Thyroid gland (tissue), 4 donors: ENCODE data around the gene VSIG10. TPM values are rescaled to one million over a fixed set of nuclear protein-coding genes. Genes with fewer than 3 reads are reported as not detected.

ENCODE experiments used
- DNase-seq, 2 donors: peaks; one replicate each; pipeline ENCODE4 v3.0.0-alpha.2; 2019
- H3K27ac ChIP-seq, 3 donors: fragments of 200-600 bp; sonication (generic); 1 replicate in 2 of 3; 2 replicates in 1 of 3; pipeline ENCODE4 v1.5.1; 2016 to 2019; ENCODE audit warnings: mild to moderate bottlenecking in 1 of 3, moderate library complexity in 1 of 3
- H3K27me3 ChIP-seq: fragments of 200-600 bp; sonication (generic); one replicate; pipeline ENCODE4 v1.5.1; 2019
- H3K36me3 ChIP-seq, 2 donors: fragments of 200-600 bp; sonication (generic); one replicate each; pipeline ENCODE4 v1.5.1; 2016 to 2019
- H3K4me1 ChIP-seq, 2 donors: fragments of 200-600 bp; sonication (generic); one replicate each; pipeline ENCODE4 v1.5.1; 2017 to 2019
- H3K4me3 ChIP-seq, 3 donors: fragments of 200-600 bp; sonication (generic); replicated peaks in 1 of 3; 1 replicate in 2 of 3; 2 replicates in 1 of 3; pipeline ENCODE4 v1.5.1; 2016; ENCODE audit warnings: mild to moderate bottlenecking in 1 of 3
- H3K9me3 ChIP-seq: fragments of 200-600 bp; sonication (generic); one replicate; pipeline ENCODE4 v1.5.1; 2017
- POLR2A ChIP-seq, 2 donors: fragments of 450-650 bp; IDR thresholded peaks; one replicate each; pipeline ENCODE4 v1.6.1; 2017; ENCODE audit warnings: antibody characterized with exemption in 2 of 2, mild to moderate bottlenecking in 2 of 2, moderate library complexity in 1 of 2
- WGBS, 2 donors: methylation state at CpG; one replicate each; pipeline ENCODE4 v1.1.5; 2017; 5-methylcytosine and 5-hydroxymethylcytosine counted together
- intact Hi-C: fragments of 100-400 bp; cut with DNase I; formaldehyde crosslinking; loops from one replicate; pipeline ENCODE4 v1.15.1; 2023
- total RNA-seq, 4 donors: library from RNA; depleted of rRNA; stranded (reverse); fragments of >200 nt; gene quantifications; one replicate each; pipeline ENCODE4 v1.2.3, GENCODE V29; 2016
- TF ChIP-seq, protein P1 (sequence below), 6 experiments: fragments of 200-600 bp in 3 of 6; fragments of 450-650 bp in 3 of 6; sonication (generic) in 3 of 6; IDR thresholded peaks; one replicate each; pipeline ENCODE4 v1.5.1; 2016 to 2019; ENCODE audit warnings: antibody characterized with exemption in 6 of 6, mild to moderate bottlenecking in 2 of 6, inconsistent platforms in 1 of 6, moderate library complexity in 1 of 6

VSIG10 gene
- total RNA-seq, 4 donors from 2014 or later: 62.0 to 93.7 (median 76.6) TPM

GRCh38 chr12:118119449-118119879 lies 15.7 kb upstream of the VSIG10 start:
- DNase-seq: no peak
- intact Hi-C loops: loop anchor here (10.0 kb wide), 1 partner anchor 245 kb away; no protein-coding TSS in a partner anchor
- TF ChIP-seq, protein P1, sequence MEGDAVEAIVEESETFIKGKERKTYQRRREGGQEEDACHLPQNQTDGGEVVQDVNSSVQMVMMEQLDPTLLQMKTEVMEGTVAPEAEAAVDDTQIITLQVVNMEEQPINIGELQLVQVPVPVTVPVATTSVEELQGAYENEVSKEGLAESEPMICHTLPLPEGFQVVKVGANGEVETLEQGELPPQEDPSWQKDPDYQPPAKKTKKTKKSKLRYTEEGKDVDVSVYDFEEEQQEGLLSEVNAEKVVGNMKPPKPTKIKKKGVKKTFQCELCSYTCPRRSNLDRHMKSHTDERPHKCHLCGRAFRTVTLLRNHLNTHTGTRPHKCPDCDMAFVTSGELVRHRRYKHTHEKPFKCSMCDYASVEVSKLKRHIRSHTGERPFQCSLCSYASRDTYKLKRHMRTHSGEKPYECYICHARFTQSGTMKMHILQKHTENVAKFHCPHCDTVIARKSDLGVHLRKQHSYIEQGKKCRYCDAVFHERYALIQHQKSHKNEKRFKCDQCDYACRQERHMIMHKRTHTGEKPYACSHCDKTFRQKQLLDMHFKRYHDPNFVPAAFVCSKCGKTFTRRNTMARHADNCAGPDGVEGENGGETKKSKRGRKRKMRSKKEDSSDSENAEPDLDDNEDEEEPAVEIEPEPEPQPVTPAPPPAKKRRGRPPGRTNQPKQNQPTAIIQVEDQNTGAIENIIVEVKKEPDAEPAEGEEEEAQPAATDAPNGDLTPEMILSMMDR (IDR thresholded peaks at IDR 0.05): no peak
- TF ChIP-seq POLR2A (IDR thresholded peaks at IDR 0.05): no peak
- Histone ChIP-seq H3K27me3 (no peaks in the 10 kb centered on the region), H3K4me3 (no peak overlapping the region), H3K27ac (no peak overlapping the region), H3K36me3 (no peaks in the 10 kb centered on the region), H3K4me1 (peaks cover 10 to 13% of the 10 kb centered on the region in 2 donors), H3K9me3 (no peaks in the 10 kb centered on the region)
- WGBS, 2 donors: 88 to 92% methylated on average over 10 of the region's 10 CpGs

DNA sequence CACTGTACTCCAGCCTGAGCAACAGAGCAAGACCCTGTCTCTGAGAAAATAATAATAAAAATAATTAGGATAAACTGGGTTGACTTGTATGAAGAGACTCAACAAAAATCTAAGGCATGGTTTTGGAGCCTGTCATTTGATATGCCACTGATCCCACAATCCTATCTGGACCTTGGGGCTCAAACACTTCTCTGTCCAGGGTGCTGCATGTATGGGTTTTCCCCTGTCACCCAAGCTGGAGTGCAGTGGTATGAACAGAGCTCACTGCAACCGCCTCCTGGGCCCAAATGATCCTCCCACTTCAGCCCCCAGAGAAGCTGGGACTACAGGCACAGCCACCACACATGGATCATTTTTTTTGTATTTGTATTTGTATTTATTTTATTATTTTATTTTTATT lies 5.3 kb upstream of the VSIG10 start:
- H3K4me1 ChIP-seq: peaks cover 11 to 17% of the 10 kb centered on the region in 2 donors
- H3K36me3 ChIP-seq: no peaks in the 10 kb centered on the region
- H3K27me3 ChIP-seq: no peaks in the 10 kb centered on the region
- no peak overlapping the region for H3K27ac ChIP-seq
- 94 to 100% methylated on average over 1 of the region's 1 CpG for WGBS, 2 donors
- TF ChIP-seq, protein P1 (IDR thresholded peaks at IDR 0.05): no peak
- TF ChIP-seq POLR2A (IDR thresholded peaks at IDR 0.05): no peak
- intact Hi-C loops: no loop called here
- H3K9me3 ChIP-seq: no peaks in the 10 kb centered on the region
- H3K4me3 ChIP-seq: no peak overlapping the region
- DNase-seq: no peak

- no peak overlapping the region for H3K4me3 ChIP-seq
- peaks cover 11 to 17% of the 10 kb centered on the region in 2 donors for H3K4me1 ChIP-seq
- 96% methylated on average over 8 of the region's 8 CpGs for WGBS, 2 donors
- intact Hi-C loops: no loop called here
- H3K27ac ChIP-seq: peak overlapping the region in 2 of 3 donors; percentile 23 to 64
- DNase-seq: no peak
- H3K9me3 ChIP-seq: no peaks in the 10 kb centered on the region
- no peaks in the 10 kb centered on the region for H3K36me3 ChIP-seq
- no peak for TF ChIP-seq POLR2A (IDR thresholded peaks at IDR 0.05)
- TF ChIP-seq, protein P1 (IDR thresholded peaks at IDR 0.05): no peak
- no peaks in the 10 kb centered on the region for H3K27me3 ChIP-seq
Measured at GRCh38 chr12:118107694-118108093, 3.9 kb upstream of the VSIG10 start.

DNA sequence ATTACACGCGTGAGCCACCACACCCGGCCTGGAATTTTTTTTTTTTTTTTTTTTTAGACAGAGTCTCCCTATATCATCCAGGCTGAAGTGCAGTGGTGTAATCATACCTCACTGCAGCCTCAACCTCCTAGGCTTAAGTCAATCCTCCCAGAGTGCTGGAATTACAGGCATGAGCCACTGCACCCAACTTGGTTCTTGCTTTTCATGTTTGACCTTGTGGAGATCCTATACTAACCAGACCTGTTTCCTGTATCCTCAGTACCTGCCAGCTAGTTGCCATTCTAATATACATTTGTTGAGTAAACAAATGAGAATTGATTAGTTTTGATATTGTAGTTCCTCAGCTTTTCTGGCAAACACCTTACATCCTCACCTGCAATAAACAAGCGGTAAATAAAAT lies 3.2 kb upstream of the VSIG10 start:
- Histone ChIP-seq H3K27ac (peak overlapping the region; percentile 4 to 64 (median 61)), H3K9me3 (no peaks in the 10 kb centered on the region), H3K4me1 (peaks cover 15 to 17% of the 10 kb centered on the region in 2 donors), H3K4me3 (no peak overlapping the region), H3K27me3 (no peaks in the 10 kb centered on the region), H3K36me3 (no peaks in the 10 kb centered on the region)
- peak in 1 of 2 donors; percentile 14 for DNase-seq
- WGBS, 2 donors: 92 to 94% methylated on average over 4 of the region's 4 CpGs
- no peak for TF ChIP-seq POLR2A (IDR thresholded peaks at IDR 0.05)
- TF ChIP-seq, protein P1 (IDR thresholded peaks at IDR 0.05): no peak
- intact Hi-C loops: no loop called here

DNA sequence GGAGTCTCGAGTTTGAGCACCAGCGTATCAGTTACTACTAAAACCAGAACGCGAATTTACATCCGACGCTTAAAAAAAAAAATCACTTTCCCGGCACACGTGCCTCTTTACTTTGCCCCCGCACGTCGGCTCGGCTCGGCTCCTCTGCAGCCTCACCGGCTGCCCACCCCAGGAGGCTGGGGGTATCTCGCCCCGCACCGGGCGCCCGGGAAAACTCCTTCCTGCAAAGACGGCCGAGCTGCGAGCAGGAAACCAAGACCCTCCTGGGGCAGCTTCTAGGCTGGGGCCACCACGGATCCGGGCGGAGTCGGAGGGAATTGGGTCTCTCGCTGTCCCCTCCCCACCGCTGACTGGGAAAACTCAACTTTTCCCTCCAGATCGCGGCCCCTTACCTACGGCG lies 610 bp downstream of the VSIG10 start:
- Histone ChIP-seq H3K9me3 (no peaks in the 10 kb centered on the region), H3K27ac (peak overlapping the region; percentile 76 to 96 (median 87)), H3K4me1 (peaks cover 15% of the 10 kb centered on the region in 2 donors), H3K36me3 (no peaks in the 10 kb centered on the region), H3K27me3 (no peaks in the 10 kb centered on the region), H3K4me3 (peak overlapping the region; percentile 12 to 98 (median 70))
- TF ChIP-seq, protein P1 (IDR thresholded peaks at IDR 0.05): no peak
- no peak for TF ChIP-seq POLR2A (IDR thresholded peaks at IDR 0.05)
- 0% methylated on average over 11 to 31 of the region's 32 CpGs for WGBS, 2 donors
- intact Hi-C loops: loop anchor here (5.0 kb wide), 1 partner anchor 41 kb away; the partner anchor contains the start of gene WSB2
- peak in 1 of 2 donors; percentile 46 for DNase-seq
